HEK293 (cell line): Measurements from ENCODE around the gene NPTX1.

ENCODE experiments used
- MYNN ChIP-seq: fragments of 450-650 bp; formaldehyde crosslinking; IDR thresholded peaks from 2 replicates; pipeline ENCODE4 v1.5.1; 2016; ENCODE audit warnings: missing biosample characterization, missing genetic modification characterization, borderline replicate concordance
- ZBTB48 ChIP-seq: fragments of 450-650 bp; formaldehyde crosslinking; IDR thresholded peaks from 2 replicates; pipeline ENCODE4 v1.5.1; 2016; ENCODE audit warnings: missing biosample characterization, missing genetic modification characterization
- TF ChIP-seq, protein P1 (sequence below): fragments of 450-650 bp; formaldehyde crosslinking; IDR thresholded peaks from 2 replicates; pipeline ENCODE4 v1.5.1; 2016; ENCODE audit warnings: missing biosample characterization, missing genetic modification characterization
- TF ChIP-seq, protein P2 (sequence below): fragments of 450-650 bp; IDR thresholded peaks from 2 replicates; pipeline ENCODE4 v1.5.1; 2018; ENCODE audit warnings: missing biosample characterization, missing genetic modification characterization

DNA sequence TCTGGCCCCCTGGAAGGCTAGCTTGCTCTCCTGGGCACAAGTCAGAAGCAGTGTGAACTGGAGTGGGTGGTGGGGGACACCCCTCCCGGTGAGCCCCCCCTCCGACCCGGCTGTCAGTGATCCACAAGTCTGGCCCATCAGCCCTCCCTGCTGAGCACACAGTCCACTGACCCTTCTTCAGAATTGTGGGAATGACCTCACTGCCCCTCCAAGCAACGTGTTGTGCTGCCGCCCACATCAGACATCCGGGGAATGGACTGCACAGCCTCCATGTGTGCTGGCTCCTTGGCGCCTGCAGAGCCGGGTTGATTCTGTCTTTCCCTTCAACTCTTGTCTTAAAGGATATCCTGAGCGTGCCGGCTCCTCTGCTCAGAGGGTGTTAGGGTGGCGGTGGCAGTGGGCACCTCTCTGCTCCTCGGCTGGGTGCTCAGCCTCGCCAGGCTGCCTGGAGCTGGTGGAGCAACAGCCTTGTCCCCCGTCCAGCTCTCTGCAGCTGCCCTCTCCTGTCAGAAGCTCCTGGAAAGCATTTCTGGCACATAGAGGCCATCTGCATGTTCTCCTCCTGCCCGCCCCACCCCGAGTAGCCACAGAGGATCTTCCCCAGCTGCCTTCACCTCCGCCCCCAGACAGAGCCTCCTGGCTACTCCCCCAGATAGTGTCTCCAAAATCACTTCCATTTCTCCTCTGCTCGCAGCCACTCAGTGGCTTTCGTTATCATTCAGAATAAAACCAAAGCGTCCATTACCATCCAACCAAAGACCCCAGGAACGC is 19.8 kb downstream of the NPTX1 start:
- no peak for TF ChIP-seq ZBTB48 (tag by site-specific recombination)
- TF ChIP-seq, protein P1, sequence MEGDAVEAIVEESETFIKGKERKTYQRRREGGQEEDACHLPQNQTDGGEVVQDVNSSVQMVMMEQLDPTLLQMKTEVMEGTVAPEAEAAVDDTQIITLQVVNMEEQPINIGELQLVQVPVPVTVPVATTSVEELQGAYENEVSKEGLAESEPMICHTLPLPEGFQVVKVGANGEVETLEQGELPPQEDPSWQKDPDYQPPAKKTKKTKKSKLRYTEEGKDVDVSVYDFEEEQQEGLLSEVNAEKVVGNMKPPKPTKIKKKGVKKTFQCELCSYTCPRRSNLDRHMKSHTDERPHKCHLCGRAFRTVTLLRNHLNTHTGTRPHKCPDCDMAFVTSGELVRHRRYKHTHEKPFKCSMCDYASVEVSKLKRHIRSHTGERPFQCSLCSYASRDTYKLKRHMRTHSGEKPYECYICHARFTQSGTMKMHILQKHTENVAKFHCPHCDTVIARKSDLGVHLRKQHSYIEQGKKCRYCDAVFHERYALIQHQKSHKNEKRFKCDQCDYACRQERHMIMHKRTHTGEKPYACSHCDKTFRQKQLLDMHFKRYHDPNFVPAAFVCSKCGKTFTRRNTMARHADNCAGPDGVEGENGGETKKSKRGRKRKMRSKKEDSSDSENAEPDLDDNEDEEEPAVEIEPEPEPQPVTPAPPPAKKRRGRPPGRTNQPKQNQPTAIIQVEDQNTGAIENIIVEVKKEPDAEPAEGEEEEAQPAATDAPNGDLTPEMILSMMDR (tag by site-specific recombination), result no peak
- TF ChIP-seq MYNN (tag by site-specific recombination), result no peak
- TF ChIP-seq, protein P2, sequence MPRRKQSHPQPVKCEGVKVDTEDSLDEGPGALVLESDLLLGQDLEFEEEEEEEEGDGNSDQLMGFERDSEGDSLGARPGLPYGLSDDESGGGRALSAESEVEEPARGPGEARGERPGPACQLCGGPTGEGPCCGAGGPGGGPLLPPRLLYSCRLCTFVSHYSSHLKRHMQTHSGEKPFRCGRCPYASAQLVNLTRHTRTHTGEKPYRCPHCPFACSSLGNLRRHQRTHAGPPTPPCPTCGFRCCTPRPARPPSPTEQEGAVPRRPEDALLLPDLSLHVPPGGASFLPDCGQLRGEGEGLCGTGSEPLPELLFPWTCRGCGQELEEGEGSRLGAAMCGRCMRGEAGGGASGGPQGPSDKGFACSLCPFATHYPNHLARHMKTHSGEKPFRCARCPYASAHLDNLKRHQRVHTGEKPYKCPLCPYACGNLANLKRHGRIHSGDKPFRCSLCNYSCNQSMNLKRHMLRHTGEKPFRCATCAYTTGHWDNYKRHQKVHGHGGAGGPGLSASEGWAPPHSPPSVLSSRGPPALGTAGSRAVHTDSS (tag by site-specific recombination), result no peak
